ENCODE measurements around the gene NTM.

DNA sequence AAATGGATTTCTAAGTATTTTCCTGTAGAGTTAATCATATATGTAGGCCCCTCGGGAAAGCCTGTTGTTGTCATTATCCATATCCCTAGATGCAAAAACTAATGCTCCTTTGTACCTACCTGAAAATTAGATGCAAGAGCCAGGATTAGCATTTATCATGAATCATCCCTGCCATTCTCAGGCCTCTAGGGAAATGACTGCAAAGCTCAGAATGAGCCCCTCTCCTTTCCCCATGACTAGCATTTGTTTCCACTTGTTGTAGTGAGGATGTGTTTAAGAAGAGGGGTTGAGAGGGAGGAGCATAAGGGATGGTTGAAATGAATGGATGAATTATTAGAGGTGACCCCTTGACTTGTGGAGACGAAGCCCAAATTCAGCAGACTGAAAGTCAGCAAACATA lies 537.9 kb downstream of the NTM start:
- TF ChIP-seq ZNF274 (IDR thresholded peaks at IDR 0.05; ENCODE audit: borderline replicate concordance, extremely low read depth, low read length), result no peak
- no peak for TF ChIP-seq POLR2AphosphoS5 (IDR thresholded peaks at IDR 0.05; ENCODE audit: low read depth, low read length)
- TF ChIP-seq, protein P1, sequence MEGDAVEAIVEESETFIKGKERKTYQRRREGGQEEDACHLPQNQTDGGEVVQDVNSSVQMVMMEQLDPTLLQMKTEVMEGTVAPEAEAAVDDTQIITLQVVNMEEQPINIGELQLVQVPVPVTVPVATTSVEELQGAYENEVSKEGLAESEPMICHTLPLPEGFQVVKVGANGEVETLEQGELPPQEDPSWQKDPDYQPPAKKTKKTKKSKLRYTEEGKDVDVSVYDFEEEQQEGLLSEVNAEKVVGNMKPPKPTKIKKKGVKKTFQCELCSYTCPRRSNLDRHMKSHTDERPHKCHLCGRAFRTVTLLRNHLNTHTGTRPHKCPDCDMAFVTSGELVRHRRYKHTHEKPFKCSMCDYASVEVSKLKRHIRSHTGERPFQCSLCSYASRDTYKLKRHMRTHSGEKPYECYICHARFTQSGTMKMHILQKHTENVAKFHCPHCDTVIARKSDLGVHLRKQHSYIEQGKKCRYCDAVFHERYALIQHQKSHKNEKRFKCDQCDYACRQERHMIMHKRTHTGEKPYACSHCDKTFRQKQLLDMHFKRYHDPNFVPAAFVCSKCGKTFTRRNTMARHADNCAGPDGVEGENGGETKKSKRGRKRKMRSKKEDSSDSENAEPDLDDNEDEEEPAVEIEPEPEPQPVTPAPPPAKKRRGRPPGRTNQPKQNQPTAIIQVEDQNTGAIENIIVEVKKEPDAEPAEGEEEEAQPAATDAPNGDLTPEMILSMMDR (IDR thresholded peaks at IDR 0.05; ENCODE audit: control extremely low read depth in 1 of 3, insufficient read depth in 1 of 3, low read depth in 1 of 3, low read length in 3 of 3), result no peak
- TF ChIP-seq, protein P2, sequence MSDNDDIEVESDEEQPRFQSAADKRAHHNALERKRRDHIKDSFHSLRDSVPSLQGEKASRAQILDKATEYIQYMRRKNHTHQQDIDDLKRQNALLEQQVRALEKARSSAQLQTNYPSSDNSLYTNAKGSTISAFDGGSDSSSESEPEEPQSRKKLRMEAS (IDR thresholded peaks at IDR 0.05), result no peak
- TF ChIP-seq NRF1 (IDR thresholded peaks at IDR 0.05; ENCODE audit: low read depth, low read length), result no peak
- TF ChIP-seq TBP (IDR thresholded peaks at IDR 0.05; ENCODE audit: low read depth, low read length), result no peak
- TF ChIP-seq EZH2 (IDR thresholded peaks at IDR 0.05; ENCODE audit: low read depth, low read length, severe bottlenecking), result no peak
- TF ChIP-seq SRF (IDR thresholded peaks at IDR 0.05; ENCODE audit: low read depth, low read length), result no peak
